Ectodermal cell (in vitro differentiated cells): ENCODE measurements around the gene LRBA.
A peak's percentile ranks its signal among the peaks of the same experiment; 100 is the strongest.

Experiments used
- H3K27ac ChIP-seq: 2 replicates; pipeline ENCODE4 v1.7.0; 2013; ENCODE audit warnings: mild to moderate bottlenecking, low read depth, low read length; ENCODE audit not compliant: insufficient read depth, poor library complexity, severe bottlenecking
- H3K27me3 ChIP-seq: 2 replicates; pipeline ENCODE4 v1.7.0; 2013; ENCODE audit warnings: mild to moderate bottlenecking, low read length; ENCODE audit not compliant: insufficient read depth, control insufficient read depth, poor library complexity, severe bottlenecking
- H3K36me3 ChIP-seq: one replicate; pipeline ENCODE4 v1.7.0; 2013; ENCODE audit warnings: low read length; ENCODE audit not compliant: control insufficient read depth, insufficient read depth
- H3K4me1 ChIP-seq: one replicate; pipeline ENCODE4 v1.7.0; 2013; ENCODE audit warnings: low read length; ENCODE audit not compliant: control insufficient read depth, insufficient read depth
- H3K4me3 ChIP-seq: 2 replicates; pipeline ENCODE4 v1.7.0; 2013; ENCODE audit warnings: low read depth, low read length, control low read depth; ENCODE audit not compliant: insufficient read depth
- H3K9me3 ChIP-seq: 2 replicates; pipeline ENCODE4 v1.7.0; 2013; ENCODE audit warnings: mild to moderate bottlenecking, low read length, moderate library complexity; ENCODE audit not compliant: control insufficient read depth
- WGBS, 2 experiments: methylation state at CpG; one replicate each; pipeline ENCODE4 v1.1.7; 2013; ENCODE audit warnings: missing lambda C conversion rate in 2 of 2; 5-methylcytosine and 5-hydroxymethylcytosine counted together

Gene LRBA

GRCh38 chr4:150625033-150625432 lies 390.1 kb downstream of the LRBA start:
- Histone ChIP-seq H3K4me3 (no peak overlapping the region), H3K4me1 (no peaks in the 10 kb centered on the region), H3K9me3 (no peaks in the 10 kb centered on the region), H3K27me3 (no peaks in the 10 kb centered on the region), H3K27ac (no peak overlapping the region), H3K36me3 (no peaks in the 10 kb centered on the region)
- 100% methylated on average over 2 of the region's 2 CpGs; no CpG with 5 or more reads in 1 of the 2 experiments for WGBS, 2 experiments

GRCh38 chr4:150624055-150624454 lies 391.0 kb downstream of the LRBA start:
- H3K4me1 ChIP-seq = no peaks in the 10 kb centered on the region
- 100% methylated on average over 1 of the region's 1 CpG; no CpG with 5 or more reads in 1 of the 2 experiments for WGBS, 2 experiments
- H3K4me3 ChIP-seq = no peak overlapping the region
- H3K36me3 ChIP-seq = no peaks in the 10 kb centered on the region
- H3K9me3 ChIP-seq = no peaks in the 10 kb centered on the region
- no peak overlapping the region for H3K27ac ChIP-seq
- no peaks in the 10 kb centered on the region for H3K27me3 ChIP-seq

- 93 to 100% methylated on average over 1 of the region's 1 CpG for WGBS, 2 experiments
- Histone ChIP-seq H3K36me3 (no peaks in the 10 kb centered on the region), H3K9me3 (no peaks in the 10 kb centered on the region), H3K27ac (no peak overlapping the region), H3K27me3 (no peaks in the 10 kb centered on the region), H3K4me1 (no peaks in the 10 kb centered on the region), H3K4me3 (no peak overlapping the region)
These were observed 396.0 kb downstream of the LRBA start for GRCh38 chr4:150619042-150619441.

- no peaks in the 10 kb centered on the region for H3K27me3 ChIP-seq
- H3K4me3 ChIP-seq = no peak overlapping the region
- no peak overlapping the region for H3K27ac ChIP-seq
- no peaks in the 10 kb centered on the region for H3K36me3 ChIP-seq
- H3K9me3 ChIP-seq = no peaks in the 10 kb centered on the region
- WGBS, 2 experiments = 97 to 100% methylated on average over 3 of the region's 3 CpGs
- H3K4me1 ChIP-seq = no peaks in the 10 kb centered on the region
These were observed 406.0 kb downstream of the LRBA start for GRCh38 chr4:150609131-150609530.

- Histone ChIP-seq H3K9me3 (no peaks in the 10 kb centered on the region), H3K27ac (no peak overlapping the region)
- WGBS, 2 experiments = 92 to 93% methylated on average over 5 of the region's 5 CpGs
These were observed 414.2 kb downstream of the LRBA start for GRCh38 chr4:150600812-150601445.

GRCh38 chr4:150599547-150599946 lies 415.5 kb downstream of the LRBA start:
- Histone ChIP-seq H3K36me3 (no peaks in the 10 kb centered on the region), H3K4me1 (no peaks in the 10 kb centered on the region), H3K4me3 (no peak overlapping the region), H3K27ac (no peak overlapping the region), H3K27me3 (no peaks in the 10 kb centered on the region), H3K9me3 (no peaks in the 10 kb centered on the region)
- 88% methylated on average over 1 of the region's 1 CpG; no CpG with 5 or more reads in 1 of the 2 experiments for whole genome bisulfite sequencing, 2 experiments

More at GRCh38 chr4:150600812-150601445, 414.2 kb downstream of the LRBA start:
- no peaks in the 10 kb centered on the region for H3K4me1 ChIP-seq
- no peaks in the 10 kb centered on the region for H3K36me3 ChIP-seq
- no peak overlapping the region for H3K4me3 ChIP-seq
- H3K27me3 ChIP-seq = no peaks in the 10 kb centered on the region

- H3K4me3 ChIP-seq = no peak overlapping the region
- H3K36me3 ChIP-seq = no peaks in the 10 kb centered on the region
- WGBS, 2 experiments = 92 to 93% methylated on average over 12 of the region's 12 CpGs
- no peak overlapping the region for H3K27ac ChIP-seq
- no peaks in the 10 kb centered on the region for H3K27me3 ChIP-seq
- H3K4me1 ChIP-seq = no peaks in the 10 kb centered on the region
- H3K9me3 ChIP-seq = no peaks in the 10 kb centered on the region
These were observed 416.2 kb downstream of the LRBA start for GRCh38 chr4:150598909-150599308.

GRCh38 chr4:150593996-150594395 lies 421.1 kb downstream of the LRBA start:
- no peaks in the 10 kb centered on the region for H3K27me3 ChIP-seq
- H3K27ac ChIP-seq = no peak overlapping the region
- H3K4me1 ChIP-seq = peaks cover 14% of the 10 kb centered on the region
- H3K36me3 ChIP-seq = no peaks in the 10 kb centered on the region
- 100% methylated on average over 1 of the region's 1 CpG; no CpG with 5 or more reads in 1 of the 2 experiments for WGBS, 2 experiments
- no peaks in the 10 kb centered on the region for H3K9me3 ChIP-seq
- no peak overlapping the region for H3K4me3 ChIP-seq

GRCh38 chr4:150591904-150592303 lies 423.2 kb downstream of the LRBA start:
- Histone ChIP-seq H3K4me3 (no peak overlapping the region), H3K4me1 (peaks cover 14% of the 10 kb centered on the region), H3K36me3 (no peaks in the 10 kb centered on the region), H3K27ac (no peak overlapping the region), H3K9me3 (no peaks in the 10 kb centered on the region), H3K27me3 (no peaks in the 10 kb centered on the region)
- 0 to 43% methylated on average over 1 to 3 of the region's 4 CpGs for WGBS, 2 experiments

- WGBS, 2 experiments = 5 to 7% methylated on average over 5 of the region's 5 CpGs
- Histone ChIP-seq H3K36me3 (no peaks in the 10 kb centered on the region), H3K27ac (peak overlapping the region; percentile 48), H3K4me3 (no peak overlapping the region), H3K27me3 (no peaks in the 10 kb centered on the region), H3K9me3 (no peaks in the 10 kb centered on the region), H3K4me1 (peaks cover 14% of the 10 kb centered on the region)
These were observed 423.7 kb downstream of the LRBA start for GRCh38 chr4:150591406-150591805.
